BE2C (cell line): ENCODE measurements around the gene SKI.

Source experiments
- DNase-seq: peaks from one replicate; pipeline ENCODE4 v3.0.0-alpha.2; 2020
- H3K27me3 ChIP-seq: fragments of 250-450 bp; sonication (Bioruptor Pico); 2 replicates; pipeline ENCODE4 v1.5.1; 2020; ENCODE audit warnings: mild to moderate bottlenecking
- H3K36me3 ChIP-seq: fragments of 250-450 bp; sonication (Bioruptor Pico); 2 replicates; pipeline ENCODE4 v1.5.1; 2020; ENCODE audit warnings: mild to moderate bottlenecking
- H3K4me1 ChIP-seq: fragments of 250-450 bp; sonication (Bioruptor Pico); 2 replicates; pipeline ENCODE4 v1.5.1; 2020
- H3K4me3 ChIP-seq: 2 replicates; pipeline ENCODE4 v1.5.1; 2011; ENCODE audit warnings: low read depth, low read length
- H3K9me3 ChIP-seq: fragments of 250-450 bp; sonication (Bioruptor Pico); 2 replicates; pipeline ENCODE4 v1.5.1; 2020
- CTCF ChIP-seq: IDR thresholded peaks from 2 replicates; pipeline ENCODE4 v1.5.1; 2012; ENCODE audit warnings: mild to moderate bottlenecking, low read depth, low read length

Gene SKI

GRCh38 chr1:2226525-2227345 is 1.4 kb upstream of the SKI start:
- H3K27me3 ChIP-seq, result no peaks in the 10 kb centered on the region
- TF ChIP-seq CTCF, result no peak
- H3K4me3 ChIP-seq, result peak overlapping the region; percentile 54
- no peaks in the 10 kb centered on the region for H3K9me3 ChIP-seq
- no peak for DNase-seq
- H3K4me1 ChIP-seq, result no peaks in the 10 kb centered on the region
- H3K36me3 ChIP-seq, result no peaks in the 10 kb centered on the region

DNA sequence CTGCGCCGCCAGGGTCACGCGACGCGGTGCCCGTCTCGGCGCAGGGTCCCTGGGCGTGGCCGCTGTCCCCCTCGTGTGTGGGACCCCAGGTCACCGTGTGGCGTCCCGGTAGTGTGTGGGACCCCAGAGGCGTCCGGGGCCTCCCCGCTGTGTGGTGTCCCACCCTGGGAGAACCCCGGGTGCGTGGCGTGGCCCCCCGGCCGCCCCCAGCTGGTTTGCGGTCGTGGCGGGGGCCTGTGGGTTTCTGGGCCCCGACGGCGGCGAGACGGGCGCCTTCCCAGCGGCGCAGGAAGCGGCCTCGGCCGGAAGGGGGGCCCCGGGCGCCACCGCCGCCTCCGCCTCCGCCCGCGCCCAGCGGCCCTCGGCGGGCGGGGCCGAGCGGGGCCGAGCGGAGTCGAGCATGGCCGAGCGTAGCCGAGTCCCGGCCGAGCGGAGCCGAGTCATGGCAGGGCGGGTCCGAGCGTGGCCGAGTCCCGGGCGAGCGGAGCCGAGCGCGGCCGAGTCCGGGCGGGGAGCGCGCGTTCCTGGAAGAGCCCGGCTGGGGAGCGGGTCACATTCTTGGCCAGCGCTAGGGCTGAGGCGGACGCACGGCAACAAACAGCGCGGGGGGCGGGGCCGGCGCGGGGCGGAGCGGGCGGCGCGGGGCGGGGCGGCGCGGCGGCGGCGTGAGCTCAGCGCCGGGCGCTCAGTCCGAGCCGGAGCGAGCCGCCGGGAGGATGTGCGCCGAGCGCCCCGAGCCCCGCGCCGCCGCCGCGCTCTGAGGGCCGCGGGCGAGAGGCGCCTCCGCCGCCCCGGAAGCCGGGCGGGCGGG is 568 bp upstream of the SKI start:
- H3K4me3 ChIP-seq, result peak overlapping the region; percentile 54
- peak; percentile 92 for DNase-seq
- H3K27me3 ChIP-seq, result no peaks in the 10 kb centered on the region
- TF ChIP-seq CTCF, result no peak
- H3K36me3 ChIP-seq, result no peaks in the 10 kb centered on the region
- H3K4me1 ChIP-seq, result no peaks in the 10 kb centered on the region; the same call in 1 of the 2 replicates
- H3K9me3 ChIP-seq, result no peaks in the 10 kb centered on the region

DNA sequence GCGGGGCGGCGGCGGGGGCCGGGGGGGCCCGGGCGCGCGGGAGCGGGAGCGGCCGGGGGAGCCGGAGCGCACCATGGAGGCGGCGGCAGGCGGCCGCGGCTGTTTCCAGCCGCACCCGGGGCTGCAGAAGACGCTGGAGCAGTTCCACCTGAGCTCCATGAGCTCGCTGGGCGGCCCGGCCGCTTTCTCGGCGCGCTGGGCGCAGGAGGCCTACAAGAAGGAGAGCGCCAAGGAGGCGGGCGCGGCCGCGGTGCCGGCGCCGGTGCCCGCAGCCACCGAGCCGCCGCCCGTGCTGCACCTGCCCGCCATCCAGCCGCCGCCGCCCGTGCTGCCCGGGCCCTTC is 546 bp downstream of the SKI start:
- H3K4me1 ChIP-seq, result no peaks in the 10 kb centered on the region; the same call in 1 of the 2 replicates
- DNase-seq, result no peak
- H3K4me3 ChIP-seq, result peak overlapping the region; percentile 71
- no peaks in the 10 kb centered on the region for H3K9me3 ChIP-seq
- no peak for TF ChIP-seq CTCF
- no peaks in the 10 kb centered on the region for H3K27me3 ChIP-seq
- H3K36me3 ChIP-seq, result no peaks in the 10 kb centered on the region

GRCh38 chr1:2229037-2229864 is 1.1 kb downstream of the SKI start:
- H3K4me3 ChIP-seq, result peak overlapping the region; percentile 71
- no peak for TF ChIP-seq CTCF
- H3K4me1 ChIP-seq, result no peaks in the 10 kb centered on the region; the same call in 1 of the 2 replicates
- no peaks in the 10 kb centered on the region for H3K27me3 ChIP-seq
- no peaks in the 10 kb centered on the region for H3K9me3 ChIP-seq
- H3K36me3 ChIP-seq, result no peaks in the 10 kb centered on the region
- peak; percentile 55 for DNase-seq

DNA sequence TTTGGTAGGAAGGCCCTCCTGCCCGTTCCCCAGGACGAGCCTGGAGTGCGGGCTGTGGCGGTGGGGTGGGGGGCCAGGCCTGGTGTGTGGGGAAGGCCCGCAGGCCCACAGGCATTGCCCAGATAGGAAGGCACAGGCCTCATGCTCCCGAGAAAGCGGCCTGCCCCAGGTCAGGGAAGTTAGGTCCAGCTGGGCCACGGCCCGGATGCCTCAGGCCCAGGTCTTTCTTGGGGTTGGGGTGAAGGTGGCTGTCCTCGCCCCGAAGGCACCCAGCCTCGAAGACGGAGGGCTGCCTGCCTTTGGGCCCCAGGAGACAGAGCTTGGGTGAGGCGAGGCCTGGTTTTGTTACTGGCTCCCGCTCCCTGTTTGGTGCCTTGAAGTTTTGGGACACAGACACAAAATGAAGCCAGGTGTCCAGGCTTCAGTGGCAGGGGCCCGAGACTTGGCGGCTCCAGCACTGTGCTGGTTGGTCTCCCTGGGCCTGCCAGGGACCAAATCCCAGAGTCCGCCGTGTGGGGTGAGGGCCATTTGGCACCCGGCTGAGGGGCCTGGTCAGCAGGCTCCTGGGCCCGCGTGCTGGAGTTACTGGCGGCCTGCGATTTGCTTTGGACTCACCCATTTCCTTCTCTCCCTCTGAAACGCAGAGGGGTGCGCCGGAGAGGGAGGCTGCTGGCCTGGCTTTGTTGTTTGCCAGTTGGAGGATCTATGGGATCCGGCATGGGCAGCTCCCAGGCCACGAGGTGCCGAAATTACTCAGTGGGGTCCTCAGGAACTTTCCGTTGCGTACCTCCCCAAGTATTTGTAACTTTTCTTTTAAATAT is 2.0 kb downstream of the SKI start:
- TF ChIP-seq CTCF, result no peak
- DNase-seq, result no peak
- no peaks in the 10 kb centered on the region; the same call in 1 of the 2 replicates for H3K4me1 ChIP-seq
- peak overlapping the region; percentile 71 for H3K4me3 ChIP-seq
- no peaks in the 10 kb centered on the region for H3K27me3 ChIP-seq
- H3K36me3 ChIP-seq, result no peaks in the 10 kb centered on the region
- H3K9me3 ChIP-seq, result no peaks in the 10 kb centered on the region
